GM19324 (cell line): ENCODE data around the gene PHB1.
"Not testable (repeated sequence)": the region's sequence is repeated elsewhere in the genome, so short reads cannot be mapped to it uniquely, and the experiment has no call there.

ENCODE experiments used
- ATAC-seq: cut with Tn5 transposase; IDR thresholded peaks from one replicate; pipeline ENCODE4 v1.9.1; 2021; ENCODE audit warnings: mild to moderate bottlenecking, moderate library complexity; ENCODE audit not compliant: unreplicated experiment, low FRiP score

The PHB1 gene

GRCh38 chr17:49439673-49440571 lies 25.2 kb upstream of the PHB1 start:
- no peak for ATAC-seq

GRCh38 chr17:49439305-49439672 lies 24.6 kb upstream of the PHB1 start:
- ATAC-seq: no peak

- ATAC-seq: no peak
Observed at GRCh38 chr17:49438436-49439278, 24.0 kb upstream of the PHB1 start.

- ATAC-seq: no peak
Observed at GRCh38 chr17:49437696-49438435, 23.2 kb upstream of the PHB1 start.

GRCh38 chr17:49436174-49436573 lies 21.5 kb upstream of the PHB1 start:
- ATAC-seq: no peak

- ATAC-seq: no peak
Observed at GRCh38 chr17:49435671-49436029, 21.0 kb upstream of the PHB1 start.

GRCh38 chr17:49434821-49435670 lies 20.4 kb upstream of the PHB1 start:
- ATAC-seq: no peak

GRCh38 chr17:49433000-49433694 lies 18.5 kb upstream of the PHB1 start:
- ATAC-seq: no peak

GRCh38 chr17:49431743-49432142 lies 17.1 kb upstream of the PHB1 start:
- ATAC-seq: no peak

- ATAC-seq: no peak
Observed at GRCh38 chr17:49425004-49425286, 10.3 kb upstream of the PHB1 start.

GRCh38 chr17:49424276-49425003 lies 9.8 kb upstream of the PHB1 start:
- not testable (repeated sequence) for ATAC-seq

- ATAC-seq: no peak
Observed at GRCh38 chr17:49422714-49423113, 8.0 kb upstream of the PHB1 start.

- not testable (repeated sequence) for ATAC-seq
Observed at GRCh38 chr17:49419761-49420160, 5.1 kb upstream of the PHB1 start.

- ATAC-seq: not testable (repeated sequence)
Observed at GRCh38 chr17:49418754-49419740, 4.4 kb upstream of the PHB1 start.

GRCh38 chr17:49414271-49414621 lies 436 bp downstream of the PHB1 start:
- ATAC-seq: peak; percentile 4

- no peak for ATAC-seq
Observed at GRCh38 chr17:49409066-49409465, 5.6 kb downstream of the PHB1 start.

GRCh38 chr17:49407981-49408501 lies 6.6 kb downstream of the PHB1 start:
- no peak for ATAC-seq

- no peak for ATAC-seq
Observed at GRCh38 chr17:49407086-49407485, 7.6 kb downstream of the PHB1 start.
